Lower leg skin (tissue), 4 donors: ENCODE data around the gene KCTD15. TPM values are rescaled to one million over a fixed set of nuclear protein-coding genes. Genes with fewer than 3 reads are reported as not detected.

Source experiments
- DNase-seq, 2 donors: peaks; one replicate each; pipeline ENCODE4 v3.0.0-alpha.2; 2019; ENCODE audit warnings: low spot score in 2 of 2
- H3K4me3 ChIP-seq: fragments of 200-600 bp; sonication (generic); 2 replicates; pipeline ENCODE4 v1.5.1; 2017; ENCODE audit warnings: mild to moderate bottlenecking, low read depth; ENCODE audit not compliant: poor library complexity, severe bottlenecking
- CTCF ChIP-seq, 3 donors: fragments of 450-650 bp; IDR thresholded peaks; one replicate each; pipeline ENCODE4 v1.5.1; 2016; ENCODE audit warnings: antibody characterized with exemption in 3 of 3, mild to moderate bottlenecking in 3 of 3, moderate library complexity in 2 of 3
- POLR2A ChIP-seq, 2 donors: fragments of 450-650 bp; IDR thresholded peaks; one replicate each; pipeline ENCODE4 v1.6.1; 2016 to 2017; ENCODE audit warnings: antibody characterized with exemption in 2 of 2, mild to moderate bottlenecking in 1 of 2, moderate library complexity in 1 of 2
- WGBS, 2 donors: methylation state at CpG; one replicate each; pipeline ENCODE4 v1.1.5; 2018; 5-methylcytosine and 5-hydroxymethylcytosine counted together
- intact Hi-C: fragments of 100-400 bp; cut with DNase I; formaldehyde crosslinking; loops from one replicate; pipeline ENCODE4 v1.15.0; 2023; ENCODE audit warnings: low total_unique reads
- total RNA-seq, 4 donors: library from RNA; depleted of rRNA; stranded (reverse); fragments of >200 nt; gene quantifications; one replicate each; pipeline ENCODE4 v1.1.0, GENCODE V29; 2016

KCTD15 gene
- total RNA-seq, 4 donors from 2014 or later = 140 to 190 (median 164) TPM

- intact Hi-C loops = loop anchor here (10.0 kb wide), 1 partner anchor 943 kb away; no protein-coding TSS in a partner anchor
- no peak for DNase-seq
- no peak overlapping the region for H3K4me3 ChIP-seq
- WGBS, 2 donors = 94 to 96% methylated on average over 63 to 72 of the region's 72 CpGs
- TF ChIP-seq CTCF (IDR thresholded peaks at IDR 0.05) (no peak), POLR2A (IDR thresholded peaks at IDR 0.05) (no peak)
Measured at GRCh38 chr19:33772102-33772857, 24.4 kb upstream of the KCTD15 start.

GRCh38 chr19:33772858-33773180 is 23.9 kb upstream of the KCTD15 start:
- TF ChIP-seq CTCF (IDR thresholded peaks at IDR 0.05) (no peak), POLR2A (IDR thresholded peaks at IDR 0.05) (no peak)
- H3K4me3 ChIP-seq = no peak overlapping the region
- no peak for DNase-seq
- 94 to 98% methylated on average over 23 of the region's 23 CpGs for WGBS, 2 donors
- intact Hi-C loops = loop anchor here (10.0 kb wide), 1 partner anchor 942 kb away; no protein-coding TSS in a partner anchor

GRCh38 chr19:33773704-33774624 is 22.7 kb upstream of the KCTD15 start:
- intact Hi-C loops = loop anchor here (10.0 kb wide), 1 partner anchor 941 kb away; no protein-coding TSS in a partner anchor
- no peak for TF ChIP-seq CTCF (IDR thresholded peaks at IDR 0.05)
- TF ChIP-seq POLR2A (IDR thresholded peaks at IDR 0.05) = no peak
- 42 to 43% methylated on average over 6 of the region's 6 CpGs for WGBS, 2 donors
- no peak overlapping the region for H3K4me3 ChIP-seq
- no peak for DNase-seq

GRCh38 chr19:33774751-33775150 is 21.9 kb upstream of the KCTD15 start:
- no peak overlapping the region for H3K4me3 ChIP-seq
- TF ChIP-seq POLR2A (IDR thresholded peaks at IDR 0.05) (no peak), CTCF (IDR thresholded peaks at IDR 0.05) (no peak)
- 83 to 92% methylated on average over 6 of the region's 6 CpGs for WGBS, 2 donors
- intact Hi-C loops = loop anchor here (5.0 to 10.0 kb wide), 3 partner anchors 228 to 940 kb away; no protein-coding TSS in a partner anchor
- DNase-seq = no peak

DNA sequence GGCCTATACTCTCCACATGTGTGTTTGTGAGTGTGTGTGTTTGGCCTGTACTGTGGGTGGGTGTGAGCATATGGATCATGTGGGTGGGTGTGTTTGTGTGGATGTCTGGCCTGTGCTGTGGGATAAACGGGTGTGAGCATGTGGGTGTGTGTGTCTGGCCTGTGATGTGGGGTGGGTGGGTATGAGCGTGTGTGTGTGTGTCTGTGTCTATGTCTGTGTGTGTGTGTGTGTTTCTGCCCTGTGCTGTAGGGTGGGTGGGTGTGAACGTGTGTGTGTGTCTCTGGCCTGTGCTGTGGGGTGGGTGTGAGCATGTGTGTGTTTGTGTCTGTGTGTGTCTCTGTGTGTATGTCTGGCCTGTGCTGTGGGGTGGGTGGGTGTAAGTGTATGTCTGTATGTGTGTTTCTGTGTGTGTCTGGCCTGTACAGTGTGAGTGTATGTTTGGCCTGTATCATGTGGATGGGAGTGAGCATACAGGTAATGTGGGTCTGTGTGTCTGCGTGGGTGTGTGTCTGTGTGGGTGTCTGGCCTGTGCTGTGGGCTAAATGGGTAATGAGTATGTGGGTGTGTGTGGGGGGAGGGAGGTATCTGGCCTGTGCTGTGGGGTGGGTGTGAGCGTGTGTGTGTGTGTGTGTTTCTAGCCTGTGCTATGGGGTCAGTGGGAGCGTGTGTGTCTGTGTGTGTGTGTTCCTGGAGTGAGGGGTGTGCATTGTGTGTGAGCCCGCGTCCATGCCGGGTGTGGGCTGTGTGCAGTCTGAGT is 20.8 kb upstream of the KCTD15 start:
- 79 to 80% methylated on average over 9 of the region's 9 CpGs for WGBS, 2 donors
- intact Hi-C loops = loop anchor here (5.0 to 10.0 kb wide), 3 partner anchors 226 to 939 kb away; no protein-coding TSS in a partner anchor
- no peak overlapping the region for H3K4me3 ChIP-seq
- DNase-seq = no peak
- no peak for TF ChIP-seq CTCF (IDR thresholded peaks at IDR 0.05)
- no peak for TF ChIP-seq POLR2A (IDR thresholded peaks at IDR 0.05)
